Colon (tissue), 2 donors: ENCODE results near the gene RABGAP1.

Experiments used
- FAIRE-seq: peaks from 2 replicates; lab custom pipeline; 2012; peaks lifted over from hg19 to GRCh38; lab: Jason Lieb, UNC
- donor health status: control.
- donor health status: control.

RABGAP1 gene

GRCh38 chr9:123011380-123011779 is 70.6 kb downstream of the RABGAP1 start:
- no peak for FAIRE-seq

- FAIRE-seq, result no peak
Observed at GRCh38 chr9:123011878-123012528, 71.2 kb downstream of the RABGAP1 start.

- no peak for FAIRE-seq
Observed at GRCh38 chr9:123016631-123017030, 75.8 kb downstream of the RABGAP1 start.

GRCh38 chr9:123020796-123021195 is 80.0 kb downstream of the RABGAP1 start:
- FAIRE-seq, result no peak

- no peak for FAIRE-seq
Observed at GRCh38 chr9:123026425-123026824, 85.6 kb downstream of the RABGAP1 start.

- no peak for FAIRE-seq
Observed at GRCh38 chr9:123027517-123027916, 86.7 kb downstream of the RABGAP1 start.

- no peak for FAIRE-seq
Observed at GRCh38 chr9:123028136-123028535, 87.3 kb downstream of the RABGAP1 start.

- FAIRE-seq, result no peak
Observed at GRCh38 chr9:123028973-123029372, 88.2 kb downstream of the RABGAP1 start.

GRCh38 chr9:123031963-123032362 is 91.1 kb downstream of the RABGAP1 start:
- no peak for FAIRE-seq

- FAIRE-seq, result no peak
Observed at GRCh38 chr9:123033352-123033751, 92.5 kb downstream of the RABGAP1 start, which contains the start of gene GPR21. GPR21 (plus strand) TSS chr9:123033667; CDS start chr9:123034567, 900 bp downstream.

GRCh38 chr9:123033864-123034601 is 93.2 kb downstream of the RABGAP1 start:
- FAIRE-seq, result no peak

GRCh38 chr9:123034881-123035510 is 94.2 kb downstream of the RABGAP1 start:
- FAIRE-seq, result no peak

- no peak for FAIRE-seq
Observed at GRCh38 chr9:123035791-123036190, 95.0 kb downstream of the RABGAP1 start.

- no peak for FAIRE-seq
Observed at GRCh38 chr9:123036893-123037545, 96.2 kb downstream of the RABGAP1 start.

- FAIRE-seq, result no peak
Observed at GRCh38 chr9:123039617-123040219, 98.9 kb downstream of the RABGAP1 start.

- FAIRE-seq, result no peak
Observed at GRCh38 chr9:123040801-123041200, 100.0 kb downstream of the RABGAP1 start.

- no peak for FAIRE-seq
Observed at GRCh38 chr9:123041489-123041888, 100.7 kb downstream of the RABGAP1 start.

GRCh38 chr9:123043081-123043939 is 102.5 kb downstream of the RABGAP1 start:
- no peak for FAIRE-seq

- no peak for FAIRE-seq
Observed at GRCh38 chr9:123044586-123044985, 103.8 kb downstream of the RABGAP1 start.

- FAIRE-seq, result no peak
Observed at GRCh38 chr9:123046406-123047195, 105.8 kb downstream of the RABGAP1 start.
